NCI-H2029 (cell line): ENCODE measurements around the gene DEAF1.

ENCODE experiments used
- DNase-seq: peaks from one replicate; lab custom pipeline; 2025; lab: John Stamatoyannopoulos, UW

Gene DEAF1

DNA sequence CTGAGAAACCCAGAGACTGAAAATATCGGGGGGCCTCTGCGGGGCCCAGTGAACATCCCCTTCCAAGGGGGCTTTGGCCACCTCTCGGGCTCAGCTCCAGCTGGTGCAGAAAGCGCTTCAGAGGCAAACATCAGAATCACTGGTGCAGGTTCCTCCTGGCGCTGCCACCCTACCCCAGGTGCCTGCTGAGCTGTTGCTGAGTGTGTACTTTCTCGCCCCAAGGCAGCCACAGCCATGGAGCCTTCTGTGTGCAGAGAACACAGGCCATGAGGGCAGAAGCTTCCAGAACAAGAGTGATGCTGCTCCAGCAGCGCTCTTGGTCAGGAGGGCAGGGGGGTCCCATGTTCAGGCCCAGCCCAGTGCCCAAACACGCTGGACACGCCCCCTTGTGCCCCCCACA is 51.7 kb downstream of the DEAF1 start:
- DNase-seq: no peak

- DNase-seq: no peak
Observed at GRCh38 chr11:641806-642370, 53.1 kb downstream of the DEAF1 start.

DNA sequence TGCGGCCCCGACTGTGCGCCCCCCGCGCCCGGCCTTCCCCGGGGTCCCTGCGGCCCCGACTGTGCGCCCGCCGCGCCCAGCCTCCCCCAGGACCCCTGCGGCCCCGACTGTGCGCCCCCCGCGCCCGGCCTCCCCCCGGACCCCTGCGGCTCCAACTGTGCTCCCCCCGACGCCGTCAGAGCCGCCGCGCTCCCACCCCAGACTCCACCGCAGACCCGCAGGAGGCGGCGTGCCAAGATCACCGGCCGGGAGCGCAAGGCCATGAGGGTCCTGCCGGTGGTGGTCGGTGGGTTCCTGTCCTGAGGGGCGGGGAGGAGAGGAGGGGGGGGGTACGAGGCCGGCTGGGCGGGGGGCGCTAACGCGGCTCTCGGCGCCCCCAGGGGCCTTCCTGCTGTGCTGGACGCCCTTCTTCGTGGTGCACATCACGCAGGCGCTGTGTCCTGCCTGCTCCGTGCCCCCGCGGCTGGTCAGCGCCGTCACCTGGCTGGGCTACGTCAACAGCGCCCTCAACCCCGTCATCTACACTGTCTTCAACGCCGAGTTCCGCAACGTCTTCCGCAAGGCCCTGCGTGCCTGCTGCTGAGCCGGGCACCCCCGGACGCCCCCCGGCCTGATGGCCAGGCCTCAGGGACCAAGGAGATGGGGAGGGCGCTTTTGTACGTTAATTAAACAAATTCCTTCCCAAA is 54.9 kb downstream of the DEAF1 start:
- no peak for DNase-seq

GRCh38 chr11:639332-639955 is 55.6 kb downstream of the DEAF1 start:
- DNase-seq: no peak

- no peak for DNase-seq
Observed at GRCh38 chr11:638631-639331, 56.2 kb downstream of the DEAF1 start.

DNA sequence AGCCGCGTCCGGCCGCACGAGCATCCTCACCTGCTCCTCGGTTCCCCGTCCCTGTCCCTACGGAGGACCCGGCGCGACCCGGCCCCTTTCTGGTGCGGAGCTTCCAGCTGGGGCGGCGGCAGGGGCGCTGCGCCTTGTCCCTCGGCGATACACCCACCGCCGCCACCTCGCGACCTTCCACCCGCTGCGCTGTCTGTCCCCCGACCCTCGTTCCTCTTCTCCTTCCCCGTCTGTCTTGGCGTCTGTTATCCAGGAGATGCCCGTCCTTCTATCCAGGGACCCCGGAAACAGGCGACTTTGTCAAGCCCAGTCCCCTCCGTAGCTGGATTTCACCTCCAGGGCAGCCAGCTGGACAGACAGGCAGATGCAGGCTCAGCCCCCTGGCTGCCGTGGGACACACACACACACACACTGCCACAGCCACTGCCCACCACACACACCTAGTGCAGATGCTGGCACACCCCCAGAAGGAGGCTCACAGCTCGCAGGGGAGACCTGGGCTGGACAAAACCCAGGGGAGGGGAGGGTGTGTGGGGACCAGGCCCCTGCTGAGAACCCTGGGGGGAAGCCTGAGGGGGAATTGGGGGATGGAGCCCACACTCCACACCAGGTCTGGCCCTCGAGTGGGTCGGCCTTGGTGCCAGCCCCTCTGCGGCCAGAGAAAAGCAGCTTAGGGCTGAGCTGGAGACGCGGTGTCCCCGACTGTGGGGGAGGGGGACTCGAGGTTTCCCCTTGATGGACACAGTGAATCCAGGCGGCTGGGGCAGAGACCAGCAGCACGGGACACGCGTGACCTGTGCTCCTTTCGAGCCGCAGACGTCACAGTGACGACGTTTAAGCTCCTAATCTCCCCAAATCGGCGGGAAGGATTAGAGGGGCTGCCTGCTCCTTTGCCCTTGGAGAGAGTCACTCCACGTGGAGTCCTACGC is 57.2 kb downstream of the DEAF1 start:
- no peak for DNase-seq

DNA sequence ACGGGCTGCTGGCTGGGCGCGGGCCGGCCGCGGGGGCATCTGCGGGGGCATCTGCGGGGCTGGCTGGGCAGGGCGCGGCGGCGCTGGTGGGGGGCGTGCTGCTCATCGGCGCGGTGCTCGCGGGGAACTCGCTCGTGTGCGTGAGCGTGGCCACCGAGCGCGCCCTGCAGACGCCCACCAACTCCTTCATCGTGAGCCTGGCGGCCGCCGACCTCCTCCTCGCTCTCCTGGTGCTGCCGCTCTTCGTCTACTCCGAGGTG is 57.8 kb downstream of the DEAF1 start:
- no peak for DNase-seq

- no peak for DNase-seq
Observed at GRCh38 chr11:636511-637332, 58.3 kb downstream of the DEAF1 start, which contains the start of gene DRD4. Gene DRD4, plus strand, starts transcription at chr11:637269. Its CDS starts 36 bp downstream, at chr11:637305.

- DNase-seq: no peak
Observed at GRCh38 chr11:635945-636510, 59.0 kb downstream of the DEAF1 start.

DNA sequence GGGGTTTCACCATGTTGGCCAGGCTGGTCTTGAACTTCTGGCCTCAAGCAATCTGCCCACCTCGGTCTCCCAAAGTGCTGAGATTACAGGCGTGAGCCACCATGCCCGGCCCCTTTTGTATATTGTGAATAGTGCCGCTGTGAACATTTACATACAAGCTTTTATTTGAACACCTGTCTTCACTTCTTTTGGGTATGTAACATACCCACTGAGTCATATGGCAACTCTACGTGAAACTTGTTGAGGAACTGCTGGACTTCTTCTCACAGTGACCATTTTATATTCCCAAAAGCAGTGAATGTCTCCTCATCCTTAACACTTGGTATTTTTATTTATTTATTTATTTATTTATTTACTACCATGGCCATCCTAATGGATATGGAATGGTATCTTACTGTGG is 64.2 kb downstream of the DEAF1 start:
- no peak for DNase-seq

- DNase-seq: no peak
Observed at GRCh38 chr11:629237-629583, 65.8 kb downstream of the DEAF1 start.

GRCh38 chr11:628056-628455 is 67.0 kb downstream of the DEAF1 start:
- DNase-seq: no peak

DNA sequence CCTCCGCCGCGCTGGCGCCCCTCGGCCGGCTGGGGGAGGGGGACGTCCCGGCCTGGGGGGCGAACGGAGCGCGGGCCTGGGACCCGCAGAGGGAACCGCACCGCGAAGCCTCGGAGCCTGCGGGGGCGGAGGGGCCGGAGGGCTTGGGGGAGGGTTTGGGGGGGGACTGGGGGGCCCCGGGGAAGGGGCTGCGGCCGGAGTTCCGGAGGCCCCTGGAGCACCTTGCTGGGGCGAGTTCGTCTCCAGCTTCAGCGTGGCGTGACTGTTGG is 67.8 kb downstream of the DEAF1 start:
- DNase-seq: no peak

- no peak for DNase-seq
Observed at GRCh38 chr11:626475-627307, 68.3 kb downstream of the DEAF1 start, which contains the start of gene SCT. Gene SCT, minus strand, starts transcription at chr11:627181. Its CDS starts 38 bp downstream, at chr11:627143.

DNA sequence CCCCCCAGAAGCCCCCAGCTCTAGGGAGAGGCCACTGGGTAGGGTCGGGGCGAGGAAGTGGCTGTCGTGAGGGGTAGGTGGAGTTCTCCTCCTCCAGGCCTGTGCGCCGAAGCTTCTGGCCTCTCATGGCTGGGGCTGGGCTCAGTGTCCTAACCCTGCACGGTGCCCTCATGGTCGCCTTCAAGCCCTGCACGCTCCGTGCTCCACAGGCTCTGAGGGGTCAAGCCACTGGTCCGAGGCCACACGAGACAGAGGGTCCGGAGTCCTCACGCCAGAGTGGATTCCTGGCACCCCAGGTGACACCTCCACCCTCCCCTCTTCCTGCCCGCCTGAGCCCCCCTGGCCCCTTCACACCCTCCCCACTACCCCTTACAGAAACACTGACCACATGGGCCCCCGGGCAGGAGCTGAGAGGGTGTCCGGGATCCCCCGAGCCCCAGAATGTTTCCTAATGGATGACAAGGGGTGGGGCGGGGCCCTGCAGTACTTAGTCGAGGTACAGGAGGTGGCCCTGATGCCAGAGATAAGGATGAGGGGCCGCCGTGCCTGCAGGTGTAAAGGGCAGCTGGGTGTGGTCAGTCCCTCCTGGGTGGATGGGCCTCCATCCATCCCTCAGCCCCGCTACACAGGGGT is 69.3 kb downstream of the DEAF1 start:
- no peak for DNase-seq

DNA sequence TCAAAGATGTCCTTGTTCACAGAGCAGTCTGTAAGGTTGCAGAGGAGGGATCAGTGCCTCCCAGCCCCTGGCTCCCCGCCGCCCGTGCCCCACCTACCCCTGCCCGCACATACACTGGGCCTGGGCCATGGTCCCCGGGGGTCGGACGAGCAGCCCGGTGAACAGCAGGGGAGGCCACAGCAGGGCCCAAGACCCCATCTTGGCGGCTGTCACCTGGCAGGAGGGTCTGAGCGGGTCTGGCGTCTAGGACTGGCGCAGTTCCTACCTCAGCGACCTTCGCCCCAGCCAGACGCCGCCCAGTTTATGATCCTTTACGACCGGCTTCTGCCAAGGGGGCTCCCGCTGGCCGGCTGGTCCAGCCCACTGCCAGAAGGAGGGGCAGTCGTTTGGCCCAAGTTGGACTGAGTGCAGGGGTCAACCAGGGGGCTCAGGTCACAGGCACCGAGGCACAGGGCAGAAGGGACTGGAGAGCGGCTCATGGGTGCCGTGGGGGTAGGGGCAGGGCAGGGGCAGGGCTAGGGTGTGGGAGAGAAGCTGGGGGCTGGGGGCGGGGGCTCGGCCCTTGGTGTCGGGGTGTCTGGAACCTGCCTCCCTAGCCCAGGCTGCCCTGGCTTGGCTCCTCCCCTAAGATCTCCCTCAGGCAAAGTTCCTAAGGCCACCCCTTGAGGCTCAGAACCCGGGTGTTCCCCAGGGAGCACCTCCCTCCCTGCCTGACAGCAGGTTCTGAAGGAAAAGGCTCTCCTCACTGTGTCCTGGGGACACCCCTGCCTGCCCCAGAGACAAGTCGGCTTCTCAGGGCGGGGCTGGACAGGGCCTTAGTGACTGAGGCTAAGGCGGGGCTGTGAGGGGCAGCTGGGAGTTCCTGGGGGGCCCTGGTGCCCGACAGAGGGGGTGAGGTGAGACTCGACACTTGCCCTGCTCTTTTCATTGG is 70.1 kb downstream of the DEAF1 start, which contains the start of gene CDHR5:
Gene CDHR5 (minus strand): TSS at position 251 of the 931 bp plus-strand sequence. CDS start 53 bp downstream, at position 198.
- no peak for DNase-seq

DNA sequence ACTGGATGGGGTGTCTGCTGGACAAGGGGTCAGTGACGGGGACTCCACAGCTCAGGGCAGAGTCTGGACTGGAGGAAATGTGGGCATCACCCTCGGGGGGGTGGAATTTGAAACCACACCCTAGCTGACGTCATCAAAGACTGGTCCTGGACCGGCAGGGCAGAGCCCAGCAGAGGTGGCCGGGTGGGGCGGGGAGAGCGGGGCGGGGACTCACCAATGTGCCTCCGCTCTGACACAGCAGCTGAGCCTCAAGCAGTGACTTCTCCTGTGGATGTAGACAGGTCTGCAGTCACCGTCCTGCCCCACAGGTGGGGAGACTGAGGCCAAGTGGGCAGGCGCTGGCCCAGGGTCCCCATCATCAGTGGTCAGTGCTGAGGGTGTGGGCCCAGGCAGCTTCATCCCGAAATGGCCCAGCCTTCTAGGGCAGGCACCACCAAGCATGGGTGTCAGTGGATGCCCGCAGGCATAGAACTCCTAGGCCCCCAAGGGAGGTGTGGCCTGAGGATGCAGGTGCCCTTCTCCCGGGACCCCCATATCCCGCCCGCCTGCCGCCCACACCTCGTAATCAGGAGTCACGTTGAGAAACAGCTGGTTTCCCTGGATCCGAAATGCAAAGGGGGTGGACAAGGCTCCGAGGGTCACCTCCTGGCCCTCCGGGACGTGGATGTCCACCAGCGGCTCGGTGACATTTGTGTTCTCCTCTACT is 70.9 kb downstream of the DEAF1 start:
- no peak for DNase-seq

DNA sequence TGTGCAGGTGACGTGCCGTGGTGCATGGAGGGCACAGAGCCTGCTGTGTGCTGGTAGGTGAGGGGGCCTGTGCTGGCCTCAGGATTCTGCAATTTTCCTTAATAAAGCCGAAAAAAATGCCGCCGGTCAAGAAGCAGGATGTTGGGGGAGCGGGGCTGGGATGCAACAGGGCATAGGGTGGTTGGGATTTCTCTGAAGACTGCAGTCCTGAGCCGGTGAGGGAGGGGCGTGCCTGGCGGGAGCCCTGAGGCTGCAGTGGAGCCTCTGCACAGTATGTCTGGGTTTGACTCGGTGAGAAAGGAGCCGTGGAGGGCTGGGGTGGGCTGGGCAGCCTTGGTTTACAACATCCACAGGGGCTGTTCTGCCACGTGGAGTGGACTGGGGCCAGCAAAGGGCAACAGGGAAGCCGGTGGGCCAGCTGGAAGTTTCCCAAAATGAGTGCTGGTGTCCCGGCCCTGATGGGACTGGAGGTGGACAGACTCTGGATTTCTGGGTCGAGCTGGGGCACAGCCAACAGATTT is 71.6 kb downstream of the DEAF1 start:
- DNase-seq: no peak
